HG03571 (cell line): ENCODE data around the gene NUP35.
A peak's percentile ranks its signal among the peaks of the same experiment; 100 is the strongest.

Source experiments
- ATAC-seq: cut with Tn5 transposase; IDR thresholded peaks from one replicate; pipeline ENCODE4 v1.9.1; 2021; ENCODE audit not compliant: unreplicated experiment

The NUP35 gene, protein sequence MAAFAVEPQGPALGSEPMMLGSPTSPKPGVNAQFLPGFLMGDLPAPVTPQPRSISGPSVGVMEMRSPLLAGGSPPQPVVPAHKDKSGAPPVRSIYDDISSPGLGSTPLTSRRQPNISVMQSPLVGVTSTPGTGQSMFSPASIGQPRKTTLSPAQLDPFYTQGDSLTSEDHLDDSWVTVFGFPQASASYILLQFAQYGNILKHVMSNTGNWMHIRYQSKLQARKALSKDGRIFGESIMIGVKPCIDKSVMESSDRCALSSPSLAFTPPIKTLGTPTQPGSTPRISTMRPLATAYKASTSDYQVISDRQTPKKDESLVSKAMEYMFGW

DNA sequence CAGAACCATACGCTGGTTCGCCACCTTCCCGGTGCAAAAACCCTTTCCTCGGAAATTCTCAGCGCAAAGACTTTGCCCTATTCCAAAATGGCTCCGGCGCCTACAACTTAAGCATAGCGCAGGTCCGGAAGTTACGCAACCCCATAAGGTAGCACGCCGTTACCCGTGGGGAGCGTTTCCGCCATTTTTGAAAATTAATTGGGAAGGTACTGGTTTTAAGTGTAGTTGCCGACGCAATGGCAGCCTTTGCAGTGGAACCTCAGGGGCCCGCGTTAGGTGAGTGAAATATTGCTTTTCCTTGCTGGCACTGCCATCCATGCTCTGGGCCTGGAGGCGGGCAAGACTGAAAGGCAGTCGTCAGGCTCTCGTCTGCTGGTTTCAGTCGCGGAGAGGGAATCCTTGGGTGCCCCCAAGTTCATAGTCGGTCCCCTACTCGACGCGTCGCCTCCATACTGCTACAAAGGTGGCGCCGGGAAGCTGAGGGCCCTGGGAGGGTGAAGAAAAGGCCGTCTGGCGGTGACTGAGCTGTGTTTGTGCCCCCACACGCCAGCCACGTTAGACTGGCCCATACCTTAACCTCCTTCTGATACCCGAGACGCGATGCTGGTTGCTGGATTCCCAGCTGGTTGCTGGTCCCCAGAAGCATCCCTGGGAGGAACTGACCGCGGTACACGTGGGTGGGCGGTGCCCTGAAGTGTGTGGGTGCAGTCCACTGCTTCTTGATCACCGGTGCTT is at the start of gene NUP35:
Gene NUP35 (plus strand): TSS at position 222 of the 735 bp plus-strand sequence. CDS start 15 bp downstream, at position 237.
- ATAC-seq, result peak; percentile 91

DNA sequence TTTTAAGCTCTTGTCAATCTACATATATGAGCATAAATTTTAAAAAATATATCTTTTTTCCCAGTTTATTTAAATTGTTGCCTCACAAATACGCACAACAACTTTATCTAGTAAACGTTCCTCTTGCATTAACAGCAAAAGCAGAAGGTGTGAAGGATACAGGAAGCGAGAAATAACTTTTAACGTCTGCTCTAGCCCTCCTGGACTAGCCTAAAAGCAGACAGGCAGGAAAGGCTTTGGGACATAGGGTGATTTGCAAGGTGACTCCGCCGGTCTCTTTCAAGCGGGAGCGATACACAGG is 46.1 kb upstream of the NUP35 start:
- no peak for ATAC-seq

- ATAC-seq, result peak; percentile 93
Measured at GRCh38 chr2:183078464-183079138, 45.6 kb upstream of the NUP35 start, which contains the start of gene DUSP19. Gene DUSP19, plus strand, starts transcription at chr2:183078747. Its CDS starts 187 bp downstream, at chr2:183078934.

GRCh38 chr2:183079139-183079775 is 45.0 kb upstream of the NUP35 start:
- peak; percentile 16 for ATAC-seq

DNA sequence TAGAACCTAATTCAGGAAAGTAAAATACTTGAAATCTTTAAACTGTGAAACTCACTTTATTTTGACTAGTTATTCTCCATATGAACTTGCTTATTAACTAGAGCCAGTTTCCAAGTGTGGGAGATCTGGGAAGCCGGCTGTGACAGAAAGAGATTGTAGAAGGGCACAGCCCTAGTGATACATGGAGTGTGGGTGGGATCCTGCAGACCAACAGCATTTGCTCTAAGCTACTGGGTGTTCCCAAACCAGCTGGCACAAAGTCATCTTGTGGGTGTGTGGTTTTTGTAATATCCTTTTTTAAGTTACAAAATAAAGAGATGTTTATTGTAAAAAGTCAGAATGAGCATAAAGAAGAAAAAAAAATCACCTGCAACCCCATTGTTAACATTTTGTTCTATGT is 42.3 kb upstream of the NUP35 start:
- no peak for ATAC-seq

DNA sequence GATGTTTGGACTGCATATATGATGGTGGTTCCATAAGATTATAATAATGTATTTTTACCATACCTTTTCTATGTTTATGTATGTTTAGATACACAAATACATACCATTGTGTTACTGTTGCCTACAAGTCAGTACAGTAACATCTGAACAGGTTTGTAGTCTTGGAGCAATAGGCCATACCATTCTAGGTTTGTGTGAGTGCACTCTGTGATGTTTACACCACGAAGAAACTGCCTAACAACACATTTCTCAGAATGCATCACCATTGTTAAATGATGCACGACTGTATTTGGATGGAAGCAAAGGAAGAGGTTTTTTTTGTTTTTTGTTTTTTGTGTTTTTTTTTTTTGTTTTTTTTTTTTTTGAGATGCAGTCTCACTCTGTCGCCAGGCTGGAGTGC is 36.2 kb upstream of the NUP35 start:
- ATAC-seq, result no peak

GRCh38 chr2:183089192-183089851 is 34.9 kb upstream of the NUP35 start:
- ATAC-seq, result peak; percentile 36

DNA sequence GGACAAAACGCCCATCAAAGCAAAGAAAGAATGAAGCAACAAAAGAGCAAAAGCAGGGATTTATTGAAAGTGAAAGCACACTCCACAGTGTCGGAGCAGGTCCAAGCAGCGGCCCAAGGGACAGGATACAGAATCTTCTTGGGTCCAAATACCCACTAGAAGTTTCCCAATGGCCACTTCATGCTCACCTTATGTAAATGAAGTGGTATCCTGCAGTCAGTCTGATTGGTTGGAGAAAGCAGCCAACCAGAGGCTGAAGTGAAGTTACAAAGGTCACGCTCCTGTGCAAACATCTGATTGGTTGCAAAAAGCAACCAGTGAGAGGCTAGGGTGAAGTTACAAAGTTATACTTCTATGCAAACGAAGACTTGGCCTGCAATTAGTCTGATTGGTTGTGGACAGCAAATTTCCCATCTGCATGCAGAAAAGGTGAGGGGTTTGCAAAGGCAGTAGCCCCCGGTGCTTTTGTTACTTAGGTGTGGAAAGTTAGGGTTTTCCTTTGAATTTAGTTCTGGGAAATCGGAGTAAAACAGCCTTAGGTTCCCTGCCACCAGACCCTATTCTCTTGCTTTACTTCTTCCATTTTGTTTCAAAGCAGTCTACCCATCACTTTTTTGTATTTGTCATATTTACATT is 32.8 kb upstream of the NUP35 start:
- no peak for ATAC-seq

DNA sequence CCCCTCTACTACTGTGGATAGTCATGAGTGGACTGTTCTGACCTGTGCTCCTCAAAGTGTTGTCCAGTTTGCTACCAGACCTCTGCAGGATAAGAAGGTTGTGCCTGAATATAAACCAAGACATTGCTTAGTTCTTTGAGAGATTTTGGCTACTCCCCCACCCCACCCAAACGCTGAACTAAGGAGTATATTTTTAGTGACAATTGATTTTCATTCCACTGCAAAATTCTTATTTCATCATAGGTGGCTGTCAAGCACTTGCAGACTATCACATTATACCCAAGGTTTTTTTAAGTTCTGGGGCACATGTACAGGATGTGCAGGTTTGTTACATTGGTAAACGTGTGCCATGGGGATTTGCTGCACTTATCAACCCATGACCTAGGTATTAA is 32.3 kb upstream of the NUP35 start:
- no peak for ATAC-seq

DNA sequence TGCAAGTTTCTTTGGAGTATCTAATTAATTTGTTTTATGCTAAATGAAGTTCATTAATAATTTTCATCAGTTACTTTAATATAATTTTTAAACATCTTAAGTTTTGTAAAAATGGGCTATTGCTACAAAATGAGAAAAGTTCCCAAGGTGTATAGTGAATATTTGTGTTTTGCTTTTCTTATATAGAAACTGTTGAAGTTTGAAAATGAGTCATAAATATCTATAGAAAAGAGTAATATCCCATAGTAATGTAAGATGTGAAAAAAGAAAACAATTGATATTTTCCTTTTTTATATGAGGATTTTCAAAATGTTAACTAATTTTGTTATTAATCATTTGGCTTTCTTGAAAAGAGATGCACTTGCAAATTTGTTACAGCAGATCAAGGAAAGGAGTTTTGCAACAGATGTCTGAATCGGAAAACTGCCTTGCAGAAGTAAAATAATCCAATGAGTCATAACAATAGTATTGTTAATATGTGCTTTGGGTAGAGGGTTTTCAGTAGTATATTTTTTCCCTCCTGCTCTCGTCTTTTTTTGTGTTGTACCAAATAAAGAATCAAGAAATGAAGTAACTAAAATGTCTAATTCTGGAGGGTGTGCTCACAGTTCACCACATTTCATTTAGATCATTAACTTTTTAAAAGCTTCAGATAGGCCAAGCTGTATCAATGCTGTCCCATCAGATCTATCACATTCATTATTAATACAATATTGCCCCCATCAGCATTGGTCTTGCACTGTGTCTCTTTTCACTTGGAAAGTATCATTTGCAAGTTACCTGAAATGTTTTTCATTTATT is 30.2 kb upstream of the NUP35 start:
- peak; percentile 83 for ATAC-seq

- no peak for ATAC-seq
Measured at GRCh38 chr2:183105402-183106134, 18.7 kb upstream of the NUP35 start.

- no peak for ATAC-seq
Measured at GRCh38 chr2:183112577-183112976, 11.7 kb upstream of the NUP35 start.

GRCh38 chr2:183113630-183114029 is 10.6 kb upstream of the NUP35 start:
- ATAC-seq, result no peak

DNA sequence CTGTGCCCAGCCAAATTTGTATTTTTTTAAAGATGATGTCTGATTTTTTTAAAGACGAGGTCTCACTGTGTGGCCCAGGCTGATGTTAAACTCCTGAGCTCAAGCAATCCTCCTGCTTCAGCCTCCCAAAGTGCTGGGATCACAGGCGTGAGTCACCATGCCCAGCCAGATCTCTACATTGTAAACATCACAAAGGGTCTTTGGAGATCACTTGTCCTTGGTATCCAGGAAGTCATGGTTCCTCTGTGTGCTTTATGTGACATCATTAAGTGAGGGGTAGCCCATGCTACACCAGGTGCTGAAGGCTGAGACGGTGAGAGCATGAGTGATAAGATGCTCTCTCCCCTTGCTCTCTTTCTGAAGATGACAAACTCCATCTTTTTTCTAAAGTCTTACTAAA is 7.0 kb upstream of the NUP35 start:
- ATAC-seq, result no peak

DNA sequence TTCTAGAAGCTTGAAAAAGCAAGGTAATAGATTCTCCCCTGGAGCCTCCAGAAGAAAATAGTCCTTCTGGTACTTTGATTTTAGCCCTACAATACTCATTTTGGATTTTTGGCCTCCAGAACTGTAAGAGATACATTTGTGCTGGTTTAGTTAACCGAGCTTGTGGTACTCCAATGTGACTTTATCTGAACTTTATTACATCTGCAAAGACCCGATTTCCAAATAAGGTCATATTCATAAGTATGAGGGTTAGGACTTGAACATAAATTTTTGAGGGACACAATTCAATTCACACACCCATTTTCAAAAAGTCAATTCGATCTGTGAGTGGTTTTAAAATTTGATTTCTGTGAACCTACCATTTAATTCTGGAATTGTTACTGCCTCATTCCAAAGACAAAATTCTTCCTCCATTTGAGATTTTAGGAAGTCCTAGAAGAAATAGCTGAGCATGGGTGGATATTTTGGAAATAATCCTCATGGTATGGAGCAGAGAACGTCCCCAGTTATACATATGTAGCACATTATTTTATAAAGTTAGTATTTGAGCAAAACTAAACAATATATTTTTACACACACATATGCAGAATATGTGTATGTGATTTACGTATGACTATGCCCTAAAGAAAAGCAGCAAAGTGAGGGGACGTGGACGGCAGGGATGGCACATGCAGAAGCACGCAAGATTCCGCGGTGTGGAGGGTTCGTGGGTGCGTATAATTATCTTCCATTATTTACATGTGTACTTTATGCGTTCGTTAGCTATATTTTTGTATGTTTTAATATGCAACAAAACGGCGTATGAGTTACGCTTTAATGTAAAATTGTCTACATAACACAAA is 905 bp upstream of the NUP35 start:
- ATAC-seq, result no peak

- ATAC-seq, result peak; percentile 25
Measured at GRCh38 chr2:183123959-183124221, 353 bp upstream of the NUP35 start.

GRCh38 chr2:183124957-183125255 is 663 bp downstream of the NUP35 start:
- no peak for ATAC-seq

GRCh38 chr2:183125659-183126341 is 1.6 kb downstream of the NUP35 start:
- ATAC-seq, result no peak
